Naive B cell (primary cell): ENCODE measurements around the gene CCND3. TPM values are rescaled to one million over a fixed set of nuclear protein-coding genes. Genes with fewer than 3 reads are reported as not detected.

ENCODE experiments used
- ATAC-seq, 2 donors: fragments of 150-1000 bp; cut with Tn5 transposase; 2 replicates each; pipeline ENCODE4 v1.10.0; 2021; ENCODE audit warnings: low read depth in 2 of 2, mild to moderate bottlenecking in 2 of 2, moderate library complexity in 2 of 2
- DNase-seq: peaks from one replicate; pipeline ENCODE4 v3.0.0; 2022
- H3K27ac Mint-ChIP-seq, 6 donors: one replicate each; pipeline ENCODE4 v1.8.0; 2020 to 2022; ENCODE audit warnings: mild to moderate bottlenecking in 6 of 6, mixed read lengths in 6 of 6, moderate library complexity in 5 of 6, inconsistent platforms in 2 of 6
- H3K27me3 Mint-ChIP-seq, 3 donors: one replicate each; pipeline ENCODE4 v1.8.0; 2021 to 2022; ENCODE audit warnings: mixed read lengths in 3 of 3, mild to moderate bottlenecking in 1 of 3
- H3K36me3 Mint-ChIP-seq, 2 donors: one replicate each; pipeline ENCODE4 v1.8.0; 2020 to 2022; ENCODE audit warnings: mixed read lengths in 2 of 2, inconsistent platforms in 1 of 2, mild to moderate bottlenecking in 1 of 2
- H3K4me1 Mint-ChIP-seq, 3 donors: one replicate each; pipeline ENCODE4 v1.8.0; 2020 to 2022; ENCODE audit warnings: mixed read lengths in 3 of 3, inconsistent platforms in 1 of 3, mild to moderate bottlenecking in 1 of 3, moderate library complexity in 1 of 3
- H3K4me3 Mint-ChIP-seq, 8 donors: one replicate each; pipeline ENCODE4 v1.8.0; 2020 to 2022; ENCODE audit warnings: mild to moderate bottlenecking in 8 of 8, mixed read lengths in 8 of 8, moderate library complexity in 8 of 8, inconsistent platforms in 2 of 8
- H3K9me3 Mint-ChIP-seq, 7 donors: one replicate each; pipeline ENCODE4 v1.8.0; 2020 to 2022; ENCODE audit warnings: mixed read lengths in 7 of 7, mild to moderate bottlenecking in 5 of 7, inconsistent platforms in 2 of 7, moderate library complexity in 1 of 7
- polyA plus RNA-seq, 6 donors: library from polyadenylated mRNA; unstranded; fragments of 300-500 nt; fragmentation: Illumina TruSeq; gene quantifications; one replicate each; pipeline ENCODE4 v1.2.3, GENCODE V29; 2021; ENCODE audit warnings: low read depth in 6 of 6

The CCND3 gene
- polyA plus RNA-seq, 6 donors from 2014 or later: 207 to 529 (median 394) TPM

- peak; percentile 88 to 89 for ATAC-seq
- H3K4me3 Mint-ChIP-seq: no peak within 1 kb of the TSS
- peak within 1 kb of the TSS in 5 of 6 donors; percentile 94 to 97 (median 95) for H3K27ac Mint-ChIP-seq
- H3K27me3 Mint-ChIP-seq: no peaks in the 10 kb centered on the region
- H3K9me3 Mint-ChIP-seq: no peaks in the 10 kb centered on the region
- peaks cover 9 to 19% (median 12%) of the 10 kb centered on the region in 3 donors for H3K4me1 Mint-ChIP-seq
- no peaks in the 10 kb centered on the region for H3K36me3 Mint-ChIP-seq
- DNase-seq: peak; percentile 88
Measured at GRCh38 chr6:41895300-41896233, 46.0 kb downstream of the CCND3 start, which contains the start of gene USP49. Gene USP49 (minus strand): TSS chr6:41895375. CDS start chr6:41806983, 88,392 bp downstream.

- H3K9me3 Mint-ChIP-seq: no peaks in the 10 kb centered on the region
- DNase-seq (peak; percentile 12), ATAC-seq (peak; percentile 39 to 44)
- H3K4me3 Mint-ChIP-seq: no peak overlapping the region
- peaks cover 9 to 19% (median 12%) of the 10 kb centered on the region in 3 donors for H3K4me1 Mint-ChIP-seq
- peak overlapping the region in 4 of 6 donors; percentile 27 to 96 (median 94) for H3K27ac Mint-ChIP-seq
- H3K27me3 Mint-ChIP-seq: no peaks in the 10 kb centered on the region
- no peaks in the 10 kb centered on the region for H3K36me3 Mint-ChIP-seq
Measured at GRCh38 chr6:41894366-41895299, 47.0 kb downstream of the CCND3 start.

DNA sequence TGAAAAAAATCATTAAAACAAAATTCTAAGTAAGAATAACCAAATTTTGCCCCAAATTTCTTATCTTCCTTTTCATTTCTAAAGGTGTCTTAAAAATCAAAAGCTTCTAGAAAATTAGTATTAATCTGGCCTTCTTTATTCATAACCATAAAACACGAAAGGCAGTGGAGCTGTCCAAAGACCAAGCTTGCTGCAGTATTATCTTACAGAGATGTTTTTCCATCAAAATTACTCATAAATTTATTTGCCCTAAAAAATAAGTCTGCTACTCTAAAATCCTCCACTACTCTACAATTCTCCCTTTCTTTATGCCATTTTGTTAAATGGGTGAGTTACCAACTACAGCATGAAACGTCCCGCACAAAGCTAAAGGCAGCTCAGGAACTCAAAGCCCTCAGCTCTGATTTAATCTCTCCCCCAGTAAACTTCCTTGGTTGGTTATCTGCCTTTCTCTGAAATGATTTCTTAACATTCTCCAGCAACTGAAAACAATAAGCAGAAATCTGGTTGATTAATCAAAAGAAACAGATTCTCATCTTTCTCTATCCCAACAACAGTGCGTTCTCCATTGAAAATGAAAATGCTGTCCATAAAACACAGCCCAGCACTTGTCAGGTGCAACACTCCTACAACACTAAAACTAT, 48.6 kb downstream of the CCND3 start:
- Mint-ChIP-seq H3K36me3 (no peaks in the 10 kb centered on the region), H3K9me3 (no peaks in the 10 kb centered on the region), H3K4me1 (peaks cover 9 to 19% (median 12%) of the 10 kb centered on the region in 3 donors), H3K27ac (no peak overlapping the region), H3K4me3 (no peak overlapping the region), H3K27me3 (no peaks in the 10 kb centered on the region)
- no peak for ATAC-seq
- no peak for DNase-seq

GRCh38 chr6:41887331-41887751, 54.3 kb downstream of the CCND3 start:
- Mint-ChIP-seq H3K27ac (peak overlapping the region in 1 of 6 donors; percentile 6), H3K9me3 (no peaks in the 10 kb centered on the region), H3K27me3 (no peaks in the 10 kb centered on the region), H3K4me1 (no peaks in the 10 kb centered on the region), H3K36me3 (no peaks in the 10 kb centered on the region), H3K4me3 (no peak overlapping the region)
- no peak for DNase-seq
- ATAC-seq: no peak

GRCh38 chr6:41885930-41886329, 55.7 kb downstream of the CCND3 start:
- ATAC-seq: no peak
- Mint-ChIP-seq H3K4me1 (no peaks in the 10 kb centered on the region), H3K36me3 (no peaks in the 10 kb centered on the region), H3K27ac (no peak overlapping the region), H3K4me3 (no peak overlapping the region), H3K9me3 (no peaks in the 10 kb centered on the region), H3K27me3 (no peaks in the 10 kb centered on the region)
- no peak for DNase-seq

GRCh38 chr6:41884957-41885356, 56.7 kb downstream of the CCND3 start:
- Mint-ChIP-seq H3K36me3 (no peaks in the 10 kb centered on the region), H3K27ac (peak overlapping the region in 1 of 6 donors; percentile 57), H3K4me1 (peaks cover 0 to 3% (median 0%) of the 10 kb centered on the region in 3 donors), H3K4me3 (no peak overlapping the region), H3K9me3 (no peaks in the 10 kb centered on the region), H3K27me3 (no peaks in the 10 kb centered on the region)
- DNase-seq: no peak
- ATAC-seq: no peak

Other genes starting within 250 kb of the CCND3 start
- 100 to 1,000 TPM in 1 of 6 donors, 10 to 100 TPM in 5; 52.3 to 145 (median 72.6) TPM for gene TFEB, start 206.2 kb downstream of the CCND3 start, polyA plus RNA-seq
- gene PGC, start 194.4 kb downstream of the CCND3 start, polyA plus RNA-seq: not detected
- gene FRS3, start 161.9 kb downstream of the CCND3 start, polyA plus RNA-seq: 1 to 10 TPM in 5 of 6 donors, not detected in 1; 1.5 to 3.3 (median 1.8) TPM
- gene PRICKLE4, start 161.0 kb downstream of the CCND3 start, polyA plus RNA-seq: not detected
- gene TOMM6, start 154.1 kb downstream of the CCND3 start, polyA plus RNA-seq: 100 to 1,000 TPM; 366 to 456 (median 377) TPM
- gene USP49, start 46.4 kb downstream of the CCND3 start, polyA plus RNA-seq: 1 to 10 TPM in 1 of 6 donors, under 1 TPM in 4, not detected in 1; 0.62 to 1.0 (median 0.69) TPM
- 10 to 100 TPM in 4 of 6 donors, 1 to 10 TPM in 2; 9.5 to 12.0 (median 10.5) TPM for gene MED20, start 20.7 kb downstream of the CCND3 start, polyA plus RNA-seq
- 1 to 10 TPM; 3.0 to 8.6 (median 5.5) TPM for gene BYSL, start 20.3 kb downstream of the CCND3 start, polyA plus RNA-seq
- gene TAF8, start 108.7 kb upstream of the CCND3 start, polyA plus RNA-seq: 10 to 100 TPM; 10.3 to 25.6 (median 18.6) TPM
- gene C6orf132, start 200.8 kb upstream of the CCND3 start, polyA plus RNA-seq: not detected
- gene GUCA1A, start 231.6 kb upstream of the CCND3 start, polyA plus RNA-seq: not detected